IMR-90 (cell line): ENCODE results near the gene NT5E. TPM values are rescaled to one million over a fixed set of nuclear protein-coding genes. Genes with fewer than 3 reads are reported as not detected.

Source experiments
- ATAC-seq: fragments of 200-7000 bp; cut with Tn5 transposase; 2 replicates; pipeline ENCODE4 v1.9.1; 2020; ENCODE audit warnings: low read depth, mild to moderate bottlenecking, moderate library complexity
- BruUV-seq: library from RNA; stranded (reverse); fragments of 400-500 nt; replicated peaks from 2 replicates; lab custom pipeline; 2021; lab: Mats Ljungman, UMichigan
- CTCF ChIA-PET: fragments of 300-600 bp; formaldehyde crosslinking; extraction: SDS; loops from one replicate; lab custom pipeline; 2021; ENCODE audit warnings: antibody characterized with exemption; lab: Yijun Ruan, JAX
- POLR2A ChIA-PET: fragments of 300-600 bp; sonication (Branson Sonifier 250); formaldehyde crosslinking; loops from one replicate; lab custom pipeline; 2022; ENCODE audit warnings: antibody characterized with exemption; ENCODE audit not compliant: unreplicated experiment; lab: Charles Lee
- DNase-seq: peaks from one replicate; pipeline ENCODE4 v3.0.0; 2013
- H2AFZ ChIP-seq: replicated peaks from 2 replicates; pipeline ENCODE3; 2013; ENCODE audit warnings: low read length, mild to moderate bottlenecking; ENCODE audit not compliant: poor library complexity
- H2AK5ac ChIP-seq: 2 replicates; pipeline ENCODE4 v1.6.1; 2013; ENCODE audit warnings: low read depth, low read length, inconsistent platforms
- H2AK9ac ChIP-seq: replicated peaks from 2 replicates; pipeline ENCODE3; 2013; ENCODE audit warnings: mild to moderate bottlenecking, low read depth, low read length, moderate library complexity; ENCODE audit not compliant: poor library complexity
- H2BK120ac ChIP-seq: 2 replicates; pipeline ENCODE4 v1.6.1; 2013; ENCODE audit warnings: low read depth, low read length, inconsistent platforms
- H2BK15ac ChIP-seq: 3 replicates; pipeline ENCODE4 v1.6.1; 2013; ENCODE audit warnings: low read depth, low read length, inconsistent platforms
- H2BK20ac ChIP-seq: 2 replicates; pipeline ENCODE4 v1.6.1; 2013; ENCODE audit warnings: low read depth, mild to moderate bottlenecking, inconsistent platforms, low read length, moderate library complexity
- H2BK5ac ChIP-seq: 2 replicates; pipeline ENCODE4 v1.6.1; 2013; ENCODE audit warnings: mild to moderate bottlenecking, low read depth, low read length, inconsistent platforms; ENCODE audit not compliant: poor library complexity, severe bottlenecking
- H3K14ac ChIP-seq: replicated peaks from 2 replicates; pipeline ENCODE4 v1.6.1; 2013; ENCODE audit warnings: low read depth, low read length, inconsistent platforms
- H3K18ac ChIP-seq: 2 replicates; pipeline ENCODE4 v1.6.1; 2013; ENCODE audit warnings: low read depth, low read length, control low read depth
- H3K23ac ChIP-seq: 2 replicates; pipeline ENCODE4 v1.6.1; 2013; ENCODE audit warnings: low read depth, low read length, inconsistent platforms
- H3K27ac ChIP-seq: 2 replicates; pipeline ENCODE4 v1.5.1; 2013; ENCODE audit warnings: mild to moderate bottlenecking, control low read depth, low read length; ENCODE audit not compliant: insufficient read depth
- H3K27me3 ChIP-seq: 2 replicates; pipeline ENCODE4 v1.6.1; 2013; ENCODE audit warnings: low read length; ENCODE audit not compliant: control insufficient read depth, insufficient read depth
- H3K36me3 ChIP-seq: 2 replicates; pipeline ENCODE4 v1.6.1; 2013; ENCODE audit warnings: low read length, mixed read lengths; ENCODE audit not compliant: control insufficient read depth, insufficient read depth
- H3K4ac ChIP-seq: 2 replicates; pipeline ENCODE4 v1.6.1; 2013; ENCODE audit warnings: low read depth, low read length, inconsistent platforms
- H3K4me1 ChIP-seq: 2 replicates; pipeline ENCODE4 v1.6.1; 2013; ENCODE audit warnings: low read length, mixed read lengths; ENCODE audit not compliant: control insufficient read depth, insufficient read depth
- H3K4me2 ChIP-seq: 2 replicates; pipeline ENCODE4 v1.6.1; 2013; ENCODE audit warnings: low read depth, mild to moderate bottlenecking, control low read depth, low read length, moderate library complexity
- H3K4me3 ChIP-seq: 2 replicates; pipeline ENCODE4 v1.5.1; 2013; ENCODE audit warnings: low read depth, mild to moderate bottlenecking, control low read depth, low read length, moderate library complexity; ENCODE audit not compliant: insufficient read depth
- H3K56ac ChIP-seq: 2 replicates; pipeline ENCODE4 v1.6.1; 2013; ENCODE audit warnings: low read length, inconsistent platforms; ENCODE audit not compliant: insufficient read depth; ENCODE audit errors: extremely low read depth
- H3K79me1 ChIP-seq, 2 experiments: 2 replicates each; pipeline ENCODE4 v1.6.1; 2013; ENCODE audit warnings: low read length in 2 of 2, inconsistent platforms in 1 of 2, low read depth in 1 of 2
- H3K9ac ChIP-seq: 2 replicates; pipeline ENCODE4 v1.6.1; 2013; ENCODE audit warnings: low read depth, low read length, control low read depth
- H3K9me1 ChIP-seq: 2 replicates; pipeline ENCODE4 v1.6.1; 2013; ENCODE audit warnings: low read length, inconsistent platforms; ENCODE audit not compliant: insufficient read depth
- H3K9me3 ChIP-seq: 2 replicates; pipeline ENCODE4 v1.6.1; 2013; ENCODE audit warnings: low read length; ENCODE audit not compliant: control insufficient read depth, insufficient read depth
- H4K20me1 ChIP-seq: 2 replicates; pipeline ENCODE4 v1.6.1; 2013; ENCODE audit warnings: low read length, inconsistent platforms; ENCODE audit not compliant: insufficient read depth
- H4K5ac ChIP-seq: 2 replicates; pipeline ENCODE4 v1.6.1; 2013; ENCODE audit warnings: mild to moderate bottlenecking, low read depth, low read length, control low read depth
- H4K8ac ChIP-seq, 2 experiments: 2 replicates each; pipeline ENCODE4 v1.6.1; 2013; ENCODE audit warnings: low read depth in 2 of 2, low read length in 2 of 2, control low read depth in 1 of 2, inconsistent platforms in 1 of 2
- H4K91ac ChIP-seq: 2 replicates; pipeline ENCODE4 v1.6.1; 2013; ENCODE audit warnings: low read depth, low read length, inconsistent platforms; ENCODE audit not compliant: insufficient read depth
- BHLHE40 ChIP-seq: fragments of 150-350 bp; IDR thresholded peaks from 2 replicates; pipeline ENCODE4 v1.6.1; 2016; ENCODE audit warnings: mild to moderate bottlenecking, low read depth, low read length
- CTCF ChIP-seq: conservative IDR thresholded peaks from 2 replicates; pipeline ENCODE4 v1.5.1; 2012; ENCODE audit warnings: mild to moderate bottlenecking, low read depth, low read length, improper control_type of control experiment
- MXI1 ChIP-seq: IDR thresholded peaks from 2 replicates; pipeline ENCODE4 v1.6.1; 2012; ENCODE audit warnings: low read depth, mild to moderate bottlenecking, low read length, moderate library complexity, borderline replicate concordance
- NFE2L2 ChIP-seq: fragments of 150-350 bp; IDR thresholded peaks from 2 replicates; pipeline ENCODE4 v1.6.1; 2016; ENCODE audit warnings: low read depth, mild to moderate bottlenecking, low read length
- USF2 ChIP-seq: fragments of 150-350 bp; IDR thresholded peaks from 2 replicates; pipeline ENCODE4 v1.6.1; 2017; ENCODE audit warnings: mild to moderate bottlenecking, antibody characterized with exemption, low read length, low read depth
- WGBS, 2 experiments: methylation state at CpG; one replicate each; pipeline versions ENCODE4 v1.1.5 to v1.1.7; 2013; ENCODE audit warnings: missing lambda C conversion rate in 2 of 2; ENCODE audit not compliant: insufficient read length in 1 of 2; ENCODE audit errors: extremely low coverage in 2 of 2; 5-methylcytosine and 5-hydroxymethylcytosine counted together
- dilution Hi-C: fragments of 300-500 bp; cut with HindIII; formaldehyde crosslinking; loops from one replicate; pipeline ENCODE4 v1.14.3; 2018; ENCODE audit warnings: low sequenced_read_pairs; ENCODE audit not compliant: unreplicated experiment
- in situ Hi-C: fragments of 300-500 bp; cut with MboI; formaldehyde crosslinking; loops from 3 replicates; pipeline ENCODE4 v1.14.3; 2019; ENCODE audit warnings: low sequenced_read_pairs, inconsistent platforms, mixed read lengths
- intact Hi-C: fragments of 100-400 bp; cut with micrococcal nuclease; formaldehyde crosslinking; loops from 2 replicates; pipeline ENCODE4 v1.10.0; 2022
- polyA plus RNA-seq, 3 experiments: library from polyadenylated mRNA; depleted of rRNA; stranded (reverse); fragments of >200 nt; gene quantifications; 2 replicates each; pipeline ENCODE4 v1.2.3, GENCODE V29; 2012; ENCODE audit warnings: low replicate concordance in 1 of 3
- total RNA-seq: library from RNA; depleted of rRNA; stranded (reverse); fragments of >200 nt; gene quantifications from 2 replicates; pipeline ENCODE4 v1.2.3, GENCODE V29; 2012

NT5E gene
- total and polyA plus RNA-seq, 2 of the 4 experiments (the other 2 are of a cell fraction): 153 to 280 TPM

GRCh38 chr6:85431271-85431670 lies 18.6 kb upstream of the NT5E start:
- no peaks in the 10 kb centered on the region for H3K79me1 ChIP-seq
- no peak for TF ChIP-seq USF2
- TF ChIP-seq CTCF: no peak
- TF ChIP-seq NFE2L2: no peak
- TF ChIP-seq BHLHE40: no peak
- TF ChIP-seq MXI1: no peak
- no peak overlapping the region for H2BK120ac ChIP-seq
- peak overlapping the region; percentile 19; the same call in 1 of the 2 replicates for H3K14ac ChIP-seq
- H2AFZ ChIP-seq: no peak overlapping the region
- H4K5ac ChIP-seq: no peak overlapping the region
- no peak overlapping the region for H2AK9ac ChIP-seq
- no peak overlapping the region for H2AK5ac ChIP-seq
- H3K4me1 ChIP-seq: no peaks in the 10 kb centered on the region
- no peak overlapping the region for H3K56ac ChIP-seq
- ChIA-PET CTCF (interaction anchor here (0.6 kb wide), 1 partner anchor 15 kb away, joined by 3 read pairs; no protein-coding TSS in a partner anchor), POLR2A (no interaction called here)
- H3K9me3 ChIP-seq: peaks cover 2% of the 10 kb centered on the region; the same call in 1 of the 2 replicates
- H3K18ac ChIP-seq: no peak overlapping the region
- H3K27me3 ChIP-seq: no peaks in the 10 kb centered on the region
- H2BK5ac ChIP-seq: no peak overlapping the region
- intact Hi-C loops (no loop called here), in situ Hi-C loops (no loop called here), dilution Hi-C loops (no loop called here)
- H3K4me2 ChIP-seq: no peak overlapping the region
- no peak overlapping the region for H2BK20ac ChIP-seq
- no peak overlapping the region for H4K91ac ChIP-seq
- BruUV-seq: no TSS peak
- no peak overlapping the region for H3K9ac ChIP-seq
- no peak overlapping the region for H2BK15ac ChIP-seq
- H3K27ac ChIP-seq: no peak overlapping the region
- H3K9me1 ChIP-seq: no peaks in the 10 kb centered on the region
- DNase-seq (no peak), ATAC-seq (no peak)
- H3K36me3 ChIP-seq: no peaks in the 10 kb centered on the region
- no peak overlapping the region for H3K4ac ChIP-seq
- H3K23ac ChIP-seq: no peak overlapping the region
- 50% methylated on average over 1 of the region's 3 CpGs; no CpG with 5 or more reads in 1 of the 2 experiments for WGBS, 2 experiments
- H4K8ac ChIP-seq: no peak overlapping the region
- no peaks in the 10 kb centered on the region for H4K20me1 ChIP-seq
- no peak overlapping the region for H3K4me3 ChIP-seq
